SK-N-MC (cell line): ENCODE results near the gene PSMA1.
"Not testable (repeated sequence)": the region's sequence is repeated elsewhere in the genome, so short reads cannot be mapped to it uniquely, and the experiment has no call there.

ENCODE experiments used
- DNase-seq: peaks from one replicate; pipeline ENCODE4 v3.0.0-alpha.2; 2011; ENCODE audit warnings: low read depth, low spot score
- H3K27ac ChIP-seq: fragments of 200-600 bp; sonication (generic); 2 replicates; pipeline ENCODE4 v1.5.1; 2016; ENCODE audit warnings: mixed run types
- H3K36me3 ChIP-seq: fragments of 200-600 bp; sonication (generic); 2 replicates; pipeline ENCODE4 v1.6.1; 2017; ENCODE audit warnings: antibody characterized with exemption, low read length, mixed read lengths; ENCODE audit not compliant: insufficient read depth
- H3K4me3 ChIP-seq: fragments of 200-600 bp; sonication (generic); 2 replicates; pipeline ENCODE4 v1.5.1; 2016
- H3K9ac ChIP-seq: fragments of 200-600 bp; sonication (generic); 2 replicates; pipeline ENCODE4 v1.8.0; 2017; ENCODE audit warnings: mixed run types, mixed read lengths; ENCODE audit not compliant: insufficient read length
- H3K9me3 ChIP-seq: fragments of 200-600 bp; sonication (generic); 2 replicates; pipeline ENCODE4 v1.6.1; 2017; ENCODE audit warnings: low read depth, mild to moderate bottlenecking, antibody characterized with exemption, low read length, moderate library complexity, mixed read lengths
- EZH2 ChIP-seq: fragments of 200-600 bp; sonication (generic); IDR thresholded peaks from one replicate; pipeline ENCODE4 v1.6.1; 2017; ENCODE audit warnings: antibody characterized with exemption
- FOXP2 ChIP-seq: optimal IDR thresholded peaks from 2 replicates; pipeline ENCODE3; 2011; ENCODE audit warnings: mild to moderate bottlenecking, moderate library complexity; ENCODE audit not compliant: insufficient read depth; ENCODE audit errors: extremely low read length, control extremely low read depth
- POLR2AphosphoS5 ChIP-seq: IDR thresholded peaks from 2 replicates; pipeline ENCODE4 v1.6.1; 2012; ENCODE audit warnings: mild to moderate bottlenecking, low read depth, low read length, borderline replicate concordance

Gene PSMA1

DNA sequence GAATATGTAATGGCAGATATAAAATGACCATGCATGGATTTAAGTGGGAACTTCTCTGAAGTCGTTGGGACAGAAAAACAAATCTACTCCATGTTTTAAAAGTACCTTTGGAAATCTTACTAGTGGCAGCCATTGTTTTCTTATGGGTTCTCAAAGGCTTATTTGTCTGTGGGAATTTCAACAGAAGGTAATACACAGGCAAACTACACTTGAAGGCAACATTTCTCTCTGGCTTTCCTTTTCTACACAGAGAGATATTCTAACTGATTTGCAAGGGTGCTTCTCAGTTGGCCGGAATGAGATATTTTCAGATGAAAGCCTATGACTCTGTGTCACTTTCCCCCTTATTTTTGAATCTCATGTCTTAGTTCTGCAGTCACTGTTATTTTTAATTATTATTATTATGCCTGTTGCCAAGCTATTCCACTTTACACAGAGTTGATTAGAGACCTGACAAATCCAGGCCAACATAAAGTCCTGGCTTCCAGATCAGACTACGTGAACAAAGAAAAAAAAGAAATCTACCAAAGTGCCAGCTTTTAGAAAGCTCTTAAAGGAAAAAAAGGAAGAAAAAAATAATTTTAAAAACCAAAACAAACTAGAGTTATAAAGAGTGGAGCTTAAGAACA is 18.9 kb upstream of the PSMA1 start:
- Histone ChIP-seq H3K9me3 (no peaks in the 10 kb centered on the region), H3K36me3 (no peaks in the 10 kb centered on the region), H3K9ac (no peak overlapping the region), H3K27ac (peak overlapping the region; percentile 54; the same call in 1 of the 2 replicates), H3K4me3 (no peak overlapping the region)
- TF ChIP-seq EZH2 (no peak), FOXP2 (no peak), POLR2AphosphoS5 (no peak)
- DNase-seq, result no peak

DNA sequence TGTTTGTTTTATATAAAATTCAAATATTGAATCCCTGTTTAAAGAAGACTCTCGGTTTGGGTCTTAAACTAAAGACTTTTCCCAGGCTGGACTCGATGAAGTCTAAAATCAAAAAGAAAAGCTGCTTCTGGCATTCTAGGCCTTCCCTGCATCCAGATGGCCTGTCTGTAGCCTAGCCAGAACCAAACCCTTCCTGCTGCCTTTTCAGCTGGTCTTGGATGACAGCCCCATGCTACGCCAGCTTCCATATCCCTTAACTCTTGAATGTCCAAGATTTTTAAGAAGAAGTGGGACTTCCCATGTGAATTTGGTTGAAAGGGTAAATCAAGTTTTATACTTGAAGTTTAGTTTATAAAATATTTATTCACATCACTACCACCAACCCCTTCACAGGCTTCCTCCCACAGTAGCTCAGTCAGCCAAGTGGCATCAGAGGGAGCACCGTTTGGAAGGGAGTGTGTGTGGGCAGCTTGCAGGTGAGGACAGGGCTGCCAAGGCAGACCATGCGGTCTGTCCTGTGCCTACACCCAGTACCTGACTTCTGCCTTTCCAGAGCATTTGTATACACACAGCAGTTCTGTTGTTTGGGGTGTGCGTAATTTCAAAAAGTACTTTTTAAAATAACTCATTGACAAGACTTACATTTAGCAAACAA is 18.2 kb upstream of the PSMA1 start:
- H3K27ac ChIP-seq, result peak overlapping the region; percentile 46; the same call in 1 of the 2 replicates
- TF ChIP-seq FOXP2 (no peak), POLR2AphosphoS5 (no peak), EZH2 (no peak)
- no peak for DNase-seq
- no peak overlapping the region for H3K4me3 ChIP-seq
- H3K36me3 ChIP-seq, result no peaks in the 10 kb centered on the region
- H3K9ac ChIP-seq, result no peak overlapping the region
- no peaks in the 10 kb centered on the region for H3K9me3 ChIP-seq

DNA sequence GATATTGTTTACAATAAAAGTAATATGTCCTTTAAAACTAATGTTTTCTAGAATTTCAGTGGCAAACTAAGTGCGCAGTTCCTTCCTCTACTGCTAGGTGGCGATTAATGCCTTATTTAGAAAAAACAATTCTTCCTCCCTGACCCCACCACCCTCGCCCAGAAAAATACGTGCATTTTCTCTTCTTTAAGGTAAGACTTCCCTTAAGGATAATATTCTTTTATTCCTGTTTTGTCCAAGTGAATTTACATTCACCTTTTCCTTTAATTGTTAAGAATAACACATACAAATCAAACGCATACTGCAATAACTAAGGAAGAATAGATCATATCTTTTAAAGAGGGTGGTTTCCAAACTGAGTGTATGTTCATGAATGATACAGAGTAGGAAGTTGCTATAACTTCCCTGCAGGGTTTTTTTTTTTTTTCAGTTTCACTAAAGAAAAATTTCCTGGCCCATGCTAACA is 17.0 kb upstream of the PSMA1 start:
- no peaks in the 10 kb centered on the region for H3K36me3 ChIP-seq

DNA sequence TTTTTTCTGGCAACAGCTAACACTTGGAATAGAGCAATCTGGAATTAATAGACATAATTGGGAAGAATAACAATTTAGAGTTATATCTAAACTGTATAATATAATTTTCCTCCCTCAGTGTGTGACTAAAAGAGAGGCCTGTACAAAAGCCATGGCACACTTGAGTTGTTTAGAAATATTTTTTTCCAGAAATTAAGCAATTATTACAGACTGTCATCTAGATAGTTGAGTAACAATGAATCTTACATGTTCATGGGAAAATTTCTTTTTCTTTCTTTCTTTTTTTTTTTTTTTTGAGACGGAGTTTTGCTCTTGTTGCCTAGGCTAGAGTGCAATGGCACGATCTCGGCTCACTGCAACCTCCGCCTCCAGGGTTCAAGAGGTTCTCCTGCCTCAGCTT is 15.0 kb upstream of the PSMA1 start:
- not testable (repeated sequence) for DNase-seq, H3K9ac ChIP-seq, H3K36me3 ChIP-seq, H3K27ac ChIP-seq, H3K4me3 ChIP-seq, H3K9me3 ChIP-seq

More for the DNA sequence above, 17.0 kb upstream of the PSMA1 start:
- DNase-seq, result peak; percentile 47
- no peaks in the 10 kb centered on the region for H3K9me3 ChIP-seq
- H3K9ac ChIP-seq, result no peak overlapping the region
- H3K4me3 ChIP-seq, result peak overlapping the region; percentile 63
- H3K27ac ChIP-seq, result peak overlapping the region; percentile 52; the same call in 1 of the 2 replicates
- TF ChIP-seq EZH2 (no peak), POLR2AphosphoS5 (no peak), FOXP2 (no peak)

DNA sequence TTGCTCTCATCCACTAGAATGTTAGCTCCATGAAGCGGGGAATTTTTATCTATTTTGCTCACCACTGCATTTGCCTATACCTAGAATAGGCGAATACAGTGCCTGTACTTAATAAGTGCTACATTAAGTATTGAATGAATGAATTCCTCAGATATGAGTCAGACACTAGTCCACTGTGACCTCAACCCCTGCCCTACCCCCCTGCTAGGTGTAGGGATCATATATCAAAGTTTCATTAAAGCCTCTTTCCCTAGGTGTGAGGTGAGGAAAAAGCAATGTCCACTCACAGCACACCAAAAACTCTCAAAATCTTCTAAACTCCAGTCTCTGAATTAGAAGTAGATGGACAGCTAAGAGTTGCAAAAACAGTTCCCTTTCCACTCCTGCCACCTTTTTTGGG is 9.8 kb upstream of the PSMA1 start:
- no peak overlapping the region for H3K4me3 ChIP-seq
- DNase-seq, result no peak
- TF ChIP-seq EZH2 (no peak), FOXP2 (no peak), POLR2AphosphoS5 (no peak)
- H3K9ac ChIP-seq, result no peak overlapping the region
- H3K27ac ChIP-seq, result no peak overlapping the region
- H3K9me3 ChIP-seq, result no peaks in the 10 kb centered on the region
- H3K36me3 ChIP-seq, result no peaks in the 10 kb centered on the region

DNA sequence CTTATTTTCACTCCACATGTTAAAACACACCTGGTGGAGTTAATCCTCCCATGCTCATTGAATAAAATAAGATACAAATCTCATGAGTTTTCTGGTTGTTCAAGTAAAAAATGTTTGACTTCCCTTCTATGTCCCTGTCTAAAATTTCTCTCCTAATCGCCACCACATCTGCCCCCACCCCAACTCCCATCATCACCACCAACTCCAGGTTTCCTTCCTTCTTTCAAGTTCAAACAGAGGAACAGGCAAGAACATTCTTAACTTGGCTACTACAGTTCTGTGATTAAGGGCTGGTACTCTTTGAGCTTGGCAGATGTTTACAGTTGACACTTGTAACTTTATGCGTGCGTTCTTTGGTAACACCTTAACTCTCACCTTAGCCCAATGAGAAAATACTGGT is 9.1 kb upstream of the PSMA1 start:
- no peak for DNase-seq
- Histone ChIP-seq H3K9ac (no peak overlapping the region), H3K27ac (no peak overlapping the region), H3K36me3 (no peaks in the 10 kb centered on the region), H3K4me3 (no peak overlapping the region), H3K9me3 (no peaks in the 10 kb centered on the region)
- no peak for TF ChIP-seq POLR2AphosphoS5
- TF ChIP-seq FOXP2, result no peak
- no peak for TF ChIP-seq EZH2

DNA sequence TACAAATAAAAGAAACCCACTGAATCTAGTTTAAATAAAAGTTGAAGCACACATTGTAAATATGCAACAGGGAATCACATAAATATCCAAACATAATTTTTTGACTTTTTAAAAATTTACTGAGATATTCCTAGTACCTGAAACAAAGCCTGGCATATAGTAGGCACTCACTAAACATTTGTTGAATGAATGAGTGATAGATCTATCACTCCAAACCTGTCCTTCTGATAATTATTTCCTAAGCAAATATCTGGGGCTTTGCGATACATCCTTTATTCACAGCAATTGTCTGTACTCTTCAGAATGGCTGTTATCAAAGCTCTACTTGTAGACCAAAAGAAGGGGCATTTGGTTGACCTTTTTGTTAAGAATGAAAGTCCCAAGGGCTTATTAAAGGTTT is 2.6 kb upstream of the PSMA1 start:
- H3K9ac ChIP-seq, result no peak overlapping the region
- no peak overlapping the region for H3K4me3 ChIP-seq
- no peaks in the 10 kb centered on the region for H3K9me3 ChIP-seq
- peaks cover 12% of the 10 kb centered on the region for H3K36me3 ChIP-seq
- DNase-seq, result no peak
- TF ChIP-seq FOXP2, result no peak
- no peak for TF ChIP-seq POLR2AphosphoS5
- TF ChIP-seq EZH2, result no peak
- H3K27ac ChIP-seq, result no peak overlapping the region

DNA sequence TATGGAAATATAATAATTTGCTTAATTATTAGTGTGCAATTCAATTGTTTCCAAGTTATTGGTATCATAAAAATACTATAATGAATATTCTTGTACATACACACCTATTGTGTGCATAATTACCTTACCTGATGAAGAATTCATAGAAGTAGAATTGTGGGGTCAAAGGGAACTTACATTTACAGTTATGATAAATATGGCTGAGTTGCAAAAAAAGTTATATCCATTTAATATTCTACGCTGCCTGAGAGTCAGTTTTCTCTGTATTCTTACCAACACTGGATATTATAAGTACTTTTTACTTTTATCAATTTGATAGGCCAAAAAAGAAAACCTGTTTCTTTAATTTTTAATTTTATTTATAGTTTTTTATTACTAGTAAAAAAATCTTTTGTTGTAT is 2.1 kb upstream of the PSMA1 start:
- H3K27ac ChIP-seq, result no peak overlapping the region

More for the DNA sequence above, 2.1 kb upstream of the PSMA1 start:
- Histone ChIP-seq H3K9me3 (no peaks in the 10 kb centered on the region), H3K9ac (no peak overlapping the region), H3K36me3 (peaks cover 18% of the 10 kb centered on the region), H3K4me3 (no peak overlapping the region)
- TF ChIP-seq FOXP2 (no peak), POLR2AphosphoS5 (no peak), EZH2 (no peak)
- DNase-seq, result no peak
